GM13977 (cell line): ENCODE results near the gene C4A.
A peak's percentile ranks its signal among the peaks of the same experiment; 100 is the strongest.
"Not testable (repeated sequence)": the region's sequence is repeated elsewhere in the genome, so short reads cannot be mapped to it uniquely, and the experiment has no call there.

ENCODE experiments used
- DNase-seq: peaks from one replicate; pipeline ENCODE4 v3.0.0; 2012; ENCODE audit warnings: low spot score
- in situ Hi-C: fragments of 300-500 bp; cut with MboI; formaldehyde crosslinking; loops from one replicate; pipeline ENCODE4 v1.12.0; 2022; ENCODE audit warnings: low sequenced_read_pairs, low pct_unique_long_range_greater_than_20kb, mixed read lengths, inconsistent platforms; ENCODE audit not compliant: unreplicated experiment
- TF ChIP-seq, protein P1 (sequence below): IDR thresholded peaks from 2 replicates; pipeline ENCODE4 v1.5.1; 2012; ENCODE audit warnings: mild to moderate bottlenecking, control low read depth; ENCODE audit not compliant: insufficient read depth; ENCODE audit errors: extremely low read depth, missing control alignments

Gene C4A

GRCh38 chr6:31979238-31979898 is 2.5 kb upstream of the C4A start:
- no peak for DNase-seq
- in situ Hi-C loops, result no loop called here
- TF ChIP-seq, protein P1, sequence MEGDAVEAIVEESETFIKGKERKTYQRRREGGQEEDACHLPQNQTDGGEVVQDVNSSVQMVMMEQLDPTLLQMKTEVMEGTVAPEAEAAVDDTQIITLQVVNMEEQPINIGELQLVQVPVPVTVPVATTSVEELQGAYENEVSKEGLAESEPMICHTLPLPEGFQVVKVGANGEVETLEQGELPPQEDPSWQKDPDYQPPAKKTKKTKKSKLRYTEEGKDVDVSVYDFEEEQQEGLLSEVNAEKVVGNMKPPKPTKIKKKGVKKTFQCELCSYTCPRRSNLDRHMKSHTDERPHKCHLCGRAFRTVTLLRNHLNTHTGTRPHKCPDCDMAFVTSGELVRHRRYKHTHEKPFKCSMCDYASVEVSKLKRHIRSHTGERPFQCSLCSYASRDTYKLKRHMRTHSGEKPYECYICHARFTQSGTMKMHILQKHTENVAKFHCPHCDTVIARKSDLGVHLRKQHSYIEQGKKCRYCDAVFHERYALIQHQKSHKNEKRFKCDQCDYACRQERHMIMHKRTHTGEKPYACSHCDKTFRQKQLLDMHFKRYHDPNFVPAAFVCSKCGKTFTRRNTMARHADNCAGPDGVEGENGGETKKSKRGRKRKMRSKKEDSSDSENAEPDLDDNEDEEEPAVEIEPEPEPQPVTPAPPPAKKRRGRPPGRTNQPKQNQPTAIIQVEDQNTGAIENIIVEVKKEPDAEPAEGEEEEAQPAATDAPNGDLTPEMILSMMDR, result no peak

DNA sequence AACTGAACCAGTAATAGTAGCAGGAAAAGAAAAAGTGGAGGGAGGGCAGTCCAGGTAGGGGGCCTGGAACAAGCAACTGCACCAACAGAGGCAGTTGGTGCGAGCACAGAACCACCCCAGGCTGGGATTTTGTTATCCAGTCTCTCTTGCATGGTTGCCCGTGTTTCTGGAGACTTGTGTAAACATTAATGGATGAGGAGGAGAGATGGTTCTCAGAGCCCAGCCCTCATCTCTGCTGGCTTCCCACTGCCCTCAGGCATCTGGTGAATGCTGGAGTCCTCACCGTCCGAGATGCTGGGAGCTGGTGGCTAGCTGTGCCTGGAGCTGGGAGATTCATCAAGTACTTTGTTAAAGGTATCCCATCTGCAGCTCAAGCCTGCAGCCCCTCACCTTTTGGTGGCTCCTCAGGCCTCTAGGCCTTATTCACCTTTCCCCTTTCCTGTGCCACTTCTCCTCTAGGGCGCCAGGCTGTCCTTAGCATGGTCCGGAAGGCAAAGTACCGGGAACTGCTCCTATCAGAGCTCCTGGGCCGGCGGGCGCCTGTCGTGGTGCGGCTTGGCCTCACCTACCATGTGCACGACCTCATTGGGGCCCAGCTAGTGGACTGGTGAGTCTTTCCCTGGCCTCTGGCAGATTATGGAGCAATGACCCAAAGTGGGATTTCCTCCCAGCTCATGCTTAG is 1.5 kb upstream of the C4A start:
- in situ Hi-C loops, DNase-seq: not testable (repeated sequence)

GRCh38 chr6:31980998-31981397 is 859 bp upstream of the C4A start:
- DNase-seq, in situ Hi-C loops: not testable (repeated sequence)

- in situ Hi-C loops, DNase-seq: not testable (repeated sequence)
Measured at GRCh38 chr6:31989363-31989762, 7.5 kb downstream of the C4A start.

GRCh38 chr6:31994421-31994820 is 12.6 kb downstream of the C4A start:
- in situ Hi-C loops, DNase-seq: not testable (repeated sequence)

DNA sequence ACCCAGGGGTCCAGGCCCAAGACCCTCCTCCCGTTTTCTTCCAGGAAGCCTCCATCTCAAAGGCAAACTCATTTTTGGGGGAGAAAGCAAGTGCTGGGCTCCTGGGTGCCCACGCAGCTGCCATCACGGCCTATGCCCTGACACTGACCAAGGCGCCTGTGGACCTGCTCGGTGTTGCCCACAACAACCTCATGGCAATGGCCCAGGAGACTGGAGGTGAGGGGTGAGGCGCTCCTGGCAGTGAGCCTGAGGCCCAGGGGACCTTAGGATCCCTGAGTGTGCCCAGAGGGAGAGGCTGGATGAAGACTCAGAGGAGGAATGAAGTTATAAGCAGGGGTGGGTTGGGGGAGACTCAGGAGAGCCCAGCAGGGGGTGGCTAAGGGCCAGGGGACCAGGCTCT is 14.5 kb downstream of the C4A start:
- DNase-seq, in situ Hi-C loops: not testable (repeated sequence)

- in situ Hi-C loops, DNase-seq: not testable (repeated sequence)
Measured at GRCh38 chr6:32002546-32003268, 20.9 kb downstream of the C4A start.

- DNase-seq, in situ Hi-C loops: not testable (repeated sequence)
Measured at GRCh38 chr6:32003301-32003700, 21.4 kb downstream of the C4A start.

DNA sequence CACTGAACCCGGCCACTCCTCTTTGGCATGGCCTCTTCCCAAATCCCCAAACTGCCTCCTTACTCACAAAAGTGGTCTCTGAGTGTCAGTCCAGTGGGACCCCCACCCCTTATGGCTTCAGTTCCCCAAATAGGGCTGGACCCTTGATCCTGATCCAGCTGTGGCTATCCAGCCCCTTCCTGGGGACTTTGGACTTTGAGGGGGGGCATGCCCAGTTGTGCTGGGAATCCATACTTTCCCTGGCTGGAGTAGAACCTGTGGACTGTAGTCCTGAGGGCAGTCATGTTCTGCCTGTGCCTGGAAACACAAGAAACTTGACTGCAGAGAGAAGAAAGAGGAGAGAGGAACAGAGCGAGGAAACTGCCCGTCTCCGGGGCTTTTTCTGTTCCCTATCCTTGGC is 22.5 kb downstream of the C4A start:
- DNase-seq, in situ Hi-C loops: not testable (repeated sequence)

DNA sequence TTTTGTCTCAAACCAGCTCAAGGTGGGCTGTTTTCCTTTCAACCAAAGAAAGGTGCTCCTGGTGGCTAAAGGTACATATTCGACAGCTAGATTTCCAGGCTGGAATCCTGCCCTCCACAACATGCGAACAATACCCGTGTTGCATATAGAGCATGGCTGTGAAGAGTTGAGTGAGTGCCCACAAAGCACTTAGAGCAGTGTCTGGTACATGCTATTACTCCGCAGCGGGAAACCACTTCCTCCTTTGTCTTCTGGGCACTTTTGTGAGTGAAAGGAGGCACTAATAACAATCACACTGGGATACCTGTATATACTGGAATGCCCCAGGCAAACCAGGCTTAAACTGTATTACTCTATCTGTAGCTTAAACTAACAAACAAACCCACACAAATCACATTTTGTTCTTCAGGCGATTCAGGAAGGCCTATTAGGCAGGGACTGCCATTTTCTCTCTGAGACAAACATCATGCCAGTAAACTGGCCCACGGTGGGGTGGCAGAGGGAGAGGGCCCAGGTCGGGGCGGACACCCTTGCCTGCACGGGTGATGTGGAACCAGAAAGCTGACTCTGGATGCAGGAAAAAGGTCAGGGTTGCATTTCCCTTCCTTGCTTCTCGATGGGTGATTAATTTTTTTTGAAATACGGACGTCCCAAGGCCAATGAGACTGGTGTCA is 23.1 kb downstream of the C4A start:
- in situ Hi-C loops, DNase-seq: not testable (repeated sequence)

DNA sequence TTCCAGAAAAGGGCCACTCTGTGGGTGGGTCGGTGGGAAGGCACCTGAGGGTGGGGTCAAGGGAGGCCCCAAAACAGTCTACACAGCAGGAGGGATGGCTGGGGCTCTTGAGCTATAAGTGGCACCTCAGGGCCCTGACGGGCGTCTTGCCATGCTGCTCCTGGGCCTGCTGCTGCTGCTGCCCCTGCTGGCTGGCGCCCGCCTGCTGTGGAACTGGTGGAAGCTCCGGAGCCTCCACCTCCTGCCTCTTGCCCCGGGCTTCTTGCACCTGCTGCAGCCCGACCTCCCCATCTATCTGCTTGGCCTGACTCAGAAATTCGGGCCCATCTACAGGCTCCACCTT is 23.7 kb downstream of the C4A start:
- in situ Hi-C loops, DNase-seq: not testable (repeated sequence)

- DNase-seq, result peak; percentile 3
- in situ Hi-C loops, result not testable (repeated sequence)
Measured at GRCh38 chr6:32005991-32006529, 24.2 kb downstream of the C4A start.

DNA sequence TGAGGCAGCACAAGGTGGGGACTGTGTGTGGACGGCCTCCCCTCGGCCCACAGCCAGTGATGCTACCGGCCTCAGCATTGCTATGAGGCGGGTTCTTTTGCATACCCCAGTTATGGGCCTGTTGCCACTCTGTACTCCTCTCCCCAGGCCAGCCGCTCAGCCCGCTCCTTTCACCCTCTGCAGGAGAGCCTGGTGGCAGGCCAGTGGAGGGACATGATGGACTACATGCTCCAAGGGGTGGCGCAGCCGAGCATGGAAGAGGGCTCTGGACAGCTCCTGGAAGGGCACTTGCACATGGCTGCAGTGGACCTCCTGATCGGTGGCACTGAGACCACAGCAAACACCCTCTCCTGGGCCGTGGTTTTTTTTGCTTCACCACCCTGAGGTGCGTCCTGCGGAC is 25.2 kb downstream of the C4A start:
- in situ Hi-C loops, DNase-seq: not testable (repeated sequence)

DNA sequence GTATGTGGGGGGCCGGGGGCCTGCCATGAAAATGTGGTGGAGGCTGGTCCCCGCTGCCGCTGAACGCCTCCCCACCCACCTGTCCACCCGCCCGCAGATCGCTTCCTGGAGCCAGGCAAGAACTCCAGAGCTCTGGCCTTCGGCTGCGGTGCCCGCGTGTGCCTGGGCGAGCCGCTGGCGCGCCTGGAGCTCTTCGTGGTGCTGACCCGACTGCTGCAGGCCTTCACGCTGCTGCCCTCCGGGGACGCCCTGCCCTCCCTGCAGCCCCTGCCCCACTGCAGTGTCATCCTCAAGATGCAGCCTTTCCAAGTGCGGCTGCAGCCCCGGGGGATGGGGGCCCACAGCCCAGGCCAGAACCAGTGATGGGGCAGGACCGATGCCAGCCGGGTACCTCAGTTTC is 26.2 kb downstream of the C4A start:
- not testable (repeated sequence) for DNase-seq

GRCh38 chr6:32008616-32009015 is 26.8 kb downstream of the C4A start:
- not testable (repeated sequence) for DNase-seq

More for the DNA sequence above, 26.2 kb downstream of the C4A start:
- in situ Hi-C loops, result not testable (repeated sequence)

DNA sequence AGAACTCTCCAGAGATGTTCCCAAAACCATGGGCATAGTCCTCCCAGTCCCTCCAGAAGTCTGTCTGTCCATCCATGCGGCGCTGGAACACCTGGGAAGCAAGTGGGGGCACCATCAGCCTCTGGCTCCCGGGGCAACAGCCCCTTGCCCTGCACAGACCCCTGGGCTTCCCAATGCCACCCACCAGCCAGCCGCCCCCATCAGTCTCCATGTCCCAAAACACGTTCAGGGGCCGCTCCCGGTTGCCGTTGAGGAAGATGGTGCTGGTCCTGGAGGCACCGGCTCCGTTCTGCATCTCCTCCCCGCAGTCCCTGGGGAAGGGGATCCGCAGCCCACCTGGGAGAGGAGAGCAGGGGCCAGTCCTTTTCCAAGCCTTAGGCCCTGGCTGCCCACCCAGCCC is 27.7 kb downstream of the C4A start:
- DNase-seq, in situ Hi-C loops: not testable (repeated sequence)

More at GRCh38 chr6:32008616-32009015, 26.8 kb downstream of the C4A start:
- in situ Hi-C loops, result not testable (repeated sequence)
